IPS-15b (cell line): ENCODE data around the gene LDLRAD4.

Experiments used
- H3K27me3 ChIP-seq: one replicate; pipeline ENCODE4 v1.6.1; 2013; ENCODE audit warnings: low read length; ENCODE audit not compliant: control insufficient read depth, insufficient read depth
- H3K36me3 ChIP-seq: one replicate; pipeline ENCODE4 v1.6.1; 2013; ENCODE audit warnings: low read length; ENCODE audit not compliant: control insufficient read depth, insufficient read depth
- H3K4me1 ChIP-seq: one replicate; pipeline ENCODE4 v1.6.1; 2013; ENCODE audit warnings: mild to moderate bottlenecking, low read length; ENCODE audit not compliant: control insufficient read depth, insufficient read depth
- H3K4me3 ChIP-seq: one replicate; pipeline ENCODE4 v1.5.1; 2013; ENCODE audit warnings: low read depth, low read length
- H3K9ac ChIP-seq: one replicate; pipeline ENCODE4 v1.6.1; 2013; ENCODE audit warnings: low read depth, mild to moderate bottlenecking, low read length
- H3K9me3 ChIP-seq: one replicate; pipeline ENCODE4 v1.6.1; 2013; ENCODE audit warnings: mild to moderate bottlenecking, low read length; ENCODE audit not compliant: control insufficient read depth, insufficient read depth

LDLRAD4 gene

DNA sequence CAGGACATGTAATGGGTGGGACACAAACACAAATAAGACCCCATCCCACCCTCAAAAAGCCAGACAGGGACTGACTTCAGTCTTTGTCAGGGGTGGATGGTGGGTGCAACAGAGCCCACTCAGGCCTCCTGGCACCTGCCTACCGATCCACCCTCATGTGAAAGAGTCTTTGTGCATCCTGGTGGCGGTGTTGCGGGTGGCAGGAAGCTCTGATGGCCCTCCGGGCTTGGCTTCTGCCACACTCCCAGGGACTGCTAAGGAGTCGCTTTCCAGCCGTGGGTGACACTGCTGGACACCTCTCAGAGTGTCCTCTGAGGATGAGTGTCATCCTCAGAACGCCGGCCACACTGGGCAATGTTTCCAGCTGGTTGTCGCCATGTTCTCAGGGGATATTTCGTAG is 92.6 kb downstream of the LDLRAD4 start:
- H3K36me3 ChIP-seq: peaks cover 3% of the 10 kb centered on the region
- no peak overlapping the region for H3K9ac ChIP-seq
- H3K9me3 ChIP-seq: no peaks in the 10 kb centered on the region
- H3K27me3 ChIP-seq: no peaks in the 10 kb centered on the region
- H3K4me1 ChIP-seq: no peaks in the 10 kb centered on the region
- H3K4me3 ChIP-seq: no peak overlapping the region

DNA sequence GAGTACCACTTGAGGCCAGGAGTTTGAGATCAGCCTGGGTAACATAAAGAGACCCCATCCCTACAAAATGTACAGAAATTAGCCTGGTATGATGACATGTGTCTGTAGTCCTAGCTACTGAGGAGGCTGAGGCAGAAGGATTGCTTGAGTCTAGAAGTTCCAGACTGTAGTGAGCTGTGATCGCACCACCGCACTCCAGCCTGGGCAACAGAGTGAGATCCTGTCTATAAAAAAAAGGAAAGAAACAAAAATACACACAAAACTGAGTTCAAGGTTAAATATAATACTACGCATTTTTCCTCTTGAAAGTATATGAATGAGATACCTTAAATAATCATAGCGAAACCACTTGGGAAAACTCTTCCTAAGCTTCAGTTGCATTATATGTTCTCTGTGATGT is 94.0 kb downstream of the LDLRAD4 start:
- Histone ChIP-seq H3K27me3 (no peaks in the 10 kb centered on the region), H3K36me3 (peaks cover 3% of the 10 kb centered on the region), H3K4me3 (no peak overlapping the region), H3K4me1 (no peaks in the 10 kb centered on the region), H3K9me3 (no peaks in the 10 kb centered on the region), H3K9ac (no peak overlapping the region)

DNA sequence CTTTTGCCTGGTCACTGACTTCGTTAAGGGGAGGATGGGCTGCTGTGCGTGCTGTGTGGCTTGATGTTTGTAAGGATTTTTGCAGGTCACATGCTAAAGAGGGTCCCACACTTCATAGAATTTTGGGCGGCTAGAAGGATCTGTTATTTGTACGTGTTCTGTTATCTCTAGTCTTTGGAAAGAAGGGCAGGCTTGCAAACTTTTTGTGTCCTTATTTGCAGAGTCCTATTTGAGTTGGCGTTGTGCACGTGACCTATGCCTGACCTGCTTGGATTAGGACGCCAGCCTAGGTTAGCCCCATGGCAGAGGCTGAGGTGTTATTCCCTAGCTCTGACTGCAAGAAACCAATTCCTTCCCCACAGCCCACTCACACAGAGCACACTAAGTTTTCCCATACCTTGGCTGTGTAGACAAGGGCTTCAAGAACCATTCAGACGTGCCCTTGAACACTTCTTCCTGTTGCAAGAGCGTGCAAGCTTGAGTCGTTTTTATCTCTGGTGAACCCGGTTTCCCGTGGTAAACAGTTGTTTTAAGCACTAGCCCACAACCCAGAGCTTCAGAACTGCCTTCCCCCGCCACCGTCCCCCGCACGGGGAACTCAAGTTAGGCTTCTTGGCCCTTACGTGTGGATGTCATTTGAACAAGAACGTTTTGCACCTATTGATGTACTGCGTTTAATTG is 94.6 kb downstream of the LDLRAD4 start:
- no peaks in the 10 kb centered on the region for H3K27me3 ChIP-seq
- H3K9ac ChIP-seq: no peak overlapping the region
- peaks cover 3% of the 10 kb centered on the region for H3K36me3 ChIP-seq
- no peak overlapping the region for H3K4me3 ChIP-seq
- H3K9me3 ChIP-seq: no peaks in the 10 kb centered on the region
- no peaks in the 10 kb centered on the region for H3K4me1 ChIP-seq

DNA sequence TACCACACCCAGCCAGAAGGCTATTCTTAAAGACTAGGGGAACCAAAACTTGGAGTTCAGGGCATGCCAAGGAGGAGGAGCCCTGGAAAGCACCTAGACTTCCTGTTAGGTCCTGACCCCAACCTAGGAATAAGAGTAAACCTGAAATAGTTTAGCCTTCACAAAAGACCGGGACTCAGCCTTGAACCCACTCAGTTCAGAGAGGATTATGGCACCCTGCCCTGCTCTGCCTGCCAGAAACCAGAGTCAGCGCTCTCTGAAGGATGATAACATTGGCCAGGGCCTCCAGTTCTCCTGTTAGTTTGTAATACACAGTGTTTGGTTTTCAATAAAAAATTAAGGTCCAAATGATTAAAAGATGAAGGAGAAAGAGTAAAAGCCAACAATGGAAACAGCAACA is 96.4 kb downstream of the LDLRAD4 start:
- Histone ChIP-seq H3K27me3 (no peaks in the 10 kb centered on the region), H3K36me3 (peaks cover 3% of the 10 kb centered on the region), H3K9ac (no peak overlapping the region), H3K4me3 (no peak overlapping the region), H3K4me1 (no peaks in the 10 kb centered on the region), H3K9me3 (no peaks in the 10 kb centered on the region)

DNA sequence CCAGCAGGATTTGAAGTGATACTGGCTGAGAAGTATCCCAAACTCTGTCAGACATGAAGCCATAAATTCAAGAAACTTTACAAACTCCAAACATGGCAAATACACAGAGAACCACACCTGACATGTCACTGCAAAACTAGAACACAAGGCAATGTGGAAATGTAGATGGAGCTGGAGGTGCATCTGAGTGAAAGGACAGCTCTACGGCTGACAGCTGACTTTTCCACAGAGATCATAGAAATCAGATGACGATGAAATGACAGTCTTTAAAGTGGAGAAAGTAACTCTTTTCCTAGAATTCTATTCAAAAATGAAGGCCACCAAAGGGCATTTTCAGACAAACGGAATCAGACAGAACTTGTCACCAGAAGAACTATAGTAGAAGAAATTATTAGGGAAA is 97.5 kb downstream of the LDLRAD4 start:
- Histone ChIP-seq H3K9ac (no peak overlapping the region), H3K9me3 (no peaks in the 10 kb centered on the region), H3K4me3 (no peak overlapping the region), H3K4me1 (no peaks in the 10 kb centered on the region), H3K27me3 (no peaks in the 10 kb centered on the region), H3K36me3 (peaks cover 3% of the 10 kb centered on the region)

DNA sequence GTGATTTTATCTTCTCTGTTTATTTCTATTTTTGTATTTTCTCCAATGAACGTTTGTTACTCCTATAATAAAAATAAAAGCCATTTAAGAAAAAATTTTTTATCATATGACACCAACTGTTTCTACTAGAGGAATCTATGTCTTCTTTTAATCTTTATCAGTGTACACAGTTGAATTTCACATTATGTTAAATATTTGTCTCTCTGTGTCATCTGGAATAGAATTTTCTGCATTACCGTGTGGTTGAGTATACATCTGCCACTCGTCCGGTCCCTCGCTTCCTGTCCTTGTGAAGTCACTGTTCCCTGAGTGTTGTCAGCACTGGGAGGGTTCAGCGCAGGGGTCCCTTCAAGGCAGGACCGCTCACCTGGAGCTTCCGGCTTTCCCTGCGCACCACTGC is 99.2 kb downstream of the LDLRAD4 start:
- no peaks in the 10 kb centered on the region for H3K9me3 ChIP-seq
- peaks cover 3% of the 10 kb centered on the region for H3K36me3 ChIP-seq
- no peaks in the 10 kb centered on the region for H3K4me1 ChIP-seq
- H3K27me3 ChIP-seq: no peaks in the 10 kb centered on the region
- no peak overlapping the region for H3K9ac ChIP-seq
- no peak overlapping the region for H3K4me3 ChIP-seq

DNA sequence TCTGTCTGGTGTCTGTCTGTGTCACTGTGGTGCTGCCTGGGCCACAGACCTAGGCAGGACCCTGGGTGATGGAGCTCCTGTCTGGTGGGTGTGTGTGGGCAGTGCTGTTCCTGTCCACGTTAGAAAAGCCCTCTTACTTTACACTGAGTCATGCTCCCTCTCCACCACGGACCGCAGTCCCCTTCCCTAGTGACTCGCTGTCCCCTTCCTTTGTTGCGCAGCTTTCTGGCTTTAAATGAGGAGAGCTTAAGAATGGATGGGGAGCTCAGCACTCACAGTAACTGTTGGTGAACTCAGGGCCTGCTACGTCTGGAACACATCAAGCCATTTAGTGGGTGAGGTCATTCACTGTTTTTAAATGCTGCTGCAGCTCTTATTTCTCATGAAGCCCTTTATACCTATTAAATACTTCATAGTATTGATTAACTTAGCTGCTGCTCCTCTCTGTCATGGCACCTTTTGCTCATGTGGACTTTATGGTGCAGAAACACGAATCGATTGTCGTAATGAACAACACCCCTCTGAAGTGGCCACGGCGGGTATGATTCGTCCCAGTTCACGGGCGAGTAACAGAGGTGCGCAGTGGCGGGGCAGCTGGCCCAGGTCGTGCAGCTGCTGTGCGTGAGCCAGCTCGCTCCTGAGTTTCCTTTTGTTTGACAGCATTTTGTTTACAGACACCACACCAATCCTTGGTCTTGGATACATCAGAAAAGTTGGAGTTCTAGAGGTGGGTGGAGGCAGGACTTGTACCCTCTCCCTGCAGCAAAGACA is 100.4 kb downstream of the LDLRAD4 start:
- Histone ChIP-seq H3K4me1 (no peaks in the 10 kb centered on the region), H3K9ac (no peak overlapping the region), H3K4me3 (no peak overlapping the region), H3K9me3 (no peaks in the 10 kb centered on the region), H3K27me3 (no peaks in the 10 kb centered on the region), H3K36me3 (peaks cover 3% of the 10 kb centered on the region)

DNA sequence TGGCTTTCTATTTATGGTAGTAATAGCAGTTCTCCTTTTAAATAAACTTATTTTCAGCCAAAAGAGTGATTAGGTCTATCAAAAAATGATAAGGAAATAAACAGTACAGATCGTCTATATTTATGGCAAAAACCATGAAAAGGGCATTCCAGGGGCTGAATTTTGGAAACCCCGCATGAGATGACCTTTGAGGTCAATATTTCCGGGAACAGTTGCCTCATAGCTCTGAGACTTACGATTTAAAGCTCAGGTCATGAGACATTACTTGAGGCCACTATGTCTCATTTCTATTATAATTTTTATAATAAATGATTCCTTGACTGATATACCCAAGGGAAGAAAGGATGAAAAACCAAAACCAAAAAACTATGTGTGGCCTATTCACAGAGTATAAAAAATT is 101.1 kb downstream of the LDLRAD4 start:
- H3K9ac ChIP-seq: no peak overlapping the region
- no peaks in the 10 kb centered on the region for H3K9me3 ChIP-seq
- H3K4me3 ChIP-seq: no peak overlapping the region
- no peaks in the 10 kb centered on the region for H3K27me3 ChIP-seq
- no peaks in the 10 kb centered on the region for H3K4me1 ChIP-seq
- peaks cover under 1% of the 10 kb centered on the region for H3K36me3 ChIP-seq

DNA sequence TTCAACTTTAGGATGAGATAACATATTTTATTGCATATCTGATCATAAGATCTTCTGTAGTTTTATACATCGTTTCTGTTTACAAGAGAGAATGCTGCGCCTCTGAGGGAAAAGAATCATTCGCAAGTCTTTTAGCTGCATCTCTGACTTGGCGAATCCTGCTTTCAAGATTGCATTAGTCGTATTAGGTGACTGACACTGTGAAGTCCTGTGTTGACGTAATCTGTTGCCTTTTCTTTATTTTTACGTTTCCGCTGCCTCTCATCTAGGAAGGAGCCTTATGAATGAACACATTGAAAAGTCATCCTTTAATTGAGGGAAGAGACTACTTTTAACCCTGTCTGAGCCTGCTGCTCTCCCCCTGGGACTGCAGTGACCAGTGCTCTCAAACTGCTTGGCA is 101.5 kb downstream of the LDLRAD4 start:
- Histone ChIP-seq H3K4me3 (no peak overlapping the region), H3K27me3 (no peaks in the 10 kb centered on the region), H3K4me1 (no peaks in the 10 kb centered on the region), H3K9ac (no peak overlapping the region), H3K36me3 (no peaks in the 10 kb centered on the region), H3K9me3 (no peaks in the 10 kb centered on the region)

DNA sequence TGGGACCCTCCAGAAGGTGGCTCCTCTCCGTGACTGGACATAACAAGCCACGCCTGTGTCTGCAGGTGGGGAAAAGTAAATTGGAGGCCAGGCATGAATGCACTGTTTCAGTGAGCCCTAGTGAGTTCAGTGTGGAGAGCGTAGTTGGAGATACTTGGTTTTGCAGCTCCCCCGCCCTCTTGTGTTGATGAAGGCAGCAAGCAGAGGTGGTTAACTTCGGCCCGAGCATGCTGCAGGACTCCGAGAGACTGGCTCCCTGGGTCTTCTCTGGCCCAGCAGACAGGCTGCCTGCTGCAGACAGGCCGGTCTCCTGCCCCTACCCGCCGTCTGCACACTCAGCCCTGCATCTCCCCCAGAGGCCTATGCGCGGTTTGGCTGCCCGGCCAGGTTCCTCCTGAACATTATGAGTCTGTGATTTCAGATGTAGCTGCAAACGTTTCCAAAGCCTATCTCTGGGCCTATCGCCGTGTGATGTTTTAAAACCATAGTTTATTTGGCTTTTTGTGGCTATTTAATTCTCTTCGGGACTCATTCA is 102.4 kb downstream of the LDLRAD4 start:
- Histone ChIP-seq H3K4me1 (no peaks in the 10 kb centered on the region), H3K36me3 (no peaks in the 10 kb centered on the region)

DNA sequence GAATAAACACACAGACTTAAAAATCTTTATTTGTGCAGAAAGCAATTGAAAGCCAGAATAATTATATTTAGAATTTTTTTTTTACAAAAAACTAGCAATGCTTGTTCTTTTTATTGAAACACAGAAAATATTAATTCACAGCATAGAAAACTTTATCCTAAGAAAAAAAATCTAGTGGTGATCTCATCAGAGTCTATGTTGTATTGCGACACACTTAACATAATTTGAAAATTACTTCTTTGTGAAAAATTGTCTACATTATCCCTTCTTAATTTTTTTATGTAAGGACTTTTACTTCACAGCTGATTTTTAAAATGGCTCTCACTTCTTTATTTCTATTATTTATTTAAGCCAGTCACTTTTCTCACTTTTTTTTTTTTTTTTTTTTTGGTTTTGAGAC is 103.4 kb downstream of the LDLRAD4 start:
- Histone ChIP-seq H3K27me3 (no peaks in the 10 kb centered on the region), H3K4me1 (no peaks in the 10 kb centered on the region), H3K36me3 (no peaks in the 10 kb centered on the region), H3K9me3 (no peaks in the 10 kb centered on the region), H3K9ac (no peak overlapping the region), H3K4me3 (no peak overlapping the region)

More for the DNA sequence above, 102.4 kb downstream of the LDLRAD4 start:
- Histone ChIP-seq H3K9ac (no peak overlapping the region), H3K27me3 (no peaks in the 10 kb centered on the region), H3K4me3 (no peak overlapping the region), H3K9me3 (no peaks in the 10 kb centered on the region)

DNA sequence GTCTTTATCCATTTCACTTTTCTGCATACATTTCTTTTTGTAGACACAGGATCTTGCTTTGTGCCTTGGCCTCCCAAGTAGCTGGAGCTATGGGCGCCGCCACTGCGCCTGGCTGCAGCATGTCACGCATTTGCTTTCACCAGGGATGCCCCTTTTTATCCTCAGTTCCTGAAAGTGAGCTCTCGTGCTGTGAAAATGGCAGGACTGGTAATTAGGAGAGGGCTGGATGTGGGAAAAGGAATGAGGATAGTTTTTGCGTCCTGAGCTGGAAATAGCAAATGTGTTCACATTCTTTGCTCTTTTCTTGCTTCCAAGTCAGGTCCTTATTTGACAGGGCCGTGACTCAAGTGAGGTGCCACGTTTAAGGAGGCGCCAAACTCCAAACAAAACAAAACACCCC is 104.6 kb downstream of the LDLRAD4 start:
- Histone ChIP-seq H3K9ac (no peak overlapping the region), H3K4me1 (no peaks in the 10 kb centered on the region), H3K9me3 (no peaks in the 10 kb centered on the region), H3K36me3 (no peaks in the 10 kb centered on the region), H3K4me3 (no peak overlapping the region), H3K27me3 (no peaks in the 10 kb centered on the region)
